HG03571 (cell line): Measurements from ENCODE around the gene VCAM1.
A peak's percentile ranks its signal among the peaks of the same experiment; 100 is the strongest.
"Not testable (repeated sequence)": the region's sequence is repeated elsewhere in the genome, so short reads cannot be mapped to it uniquely, and the experiment has no call there.

ENCODE experiments used
- ATAC-seq: cut with Tn5 transposase; IDR thresholded peaks from one replicate; pipeline ENCODE4 v1.9.1; 2021; ENCODE audit not compliant: unreplicated experiment

Gene VCAM1, protein sequence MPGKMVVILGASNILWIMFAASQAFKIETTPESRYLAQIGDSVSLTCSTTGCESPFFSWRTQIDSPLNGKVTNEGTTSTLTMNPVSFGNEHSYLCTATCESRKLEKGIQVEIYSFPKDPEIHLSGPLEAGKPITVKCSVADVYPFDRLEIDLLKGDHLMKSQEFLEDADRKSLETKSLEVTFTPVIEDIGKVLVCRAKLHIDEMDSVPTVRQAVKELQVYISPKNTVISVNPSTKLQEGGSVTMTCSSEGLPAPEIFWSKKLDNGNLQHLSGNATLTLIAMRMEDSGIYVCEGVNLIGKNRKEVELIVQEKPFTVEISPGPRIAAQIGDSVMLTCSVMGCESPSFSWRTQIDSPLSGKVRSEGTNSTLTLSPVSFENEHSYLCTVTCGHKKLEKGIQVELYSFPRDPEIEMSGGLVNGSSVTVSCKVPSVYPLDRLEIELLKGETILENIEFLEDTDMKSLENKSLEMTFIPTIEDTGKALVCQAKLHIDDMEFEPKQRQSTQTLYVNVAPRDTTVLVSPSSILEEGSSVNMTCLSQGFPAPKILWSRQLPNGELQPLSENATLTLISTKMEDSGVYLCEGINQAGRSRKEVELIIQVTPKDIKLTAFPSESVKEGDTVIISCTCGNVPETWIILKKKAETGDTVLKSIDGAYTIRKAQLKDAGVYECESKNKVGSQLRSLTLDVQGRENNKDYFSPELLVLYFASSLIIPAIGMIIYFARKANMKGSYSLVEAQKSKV

DNA sequence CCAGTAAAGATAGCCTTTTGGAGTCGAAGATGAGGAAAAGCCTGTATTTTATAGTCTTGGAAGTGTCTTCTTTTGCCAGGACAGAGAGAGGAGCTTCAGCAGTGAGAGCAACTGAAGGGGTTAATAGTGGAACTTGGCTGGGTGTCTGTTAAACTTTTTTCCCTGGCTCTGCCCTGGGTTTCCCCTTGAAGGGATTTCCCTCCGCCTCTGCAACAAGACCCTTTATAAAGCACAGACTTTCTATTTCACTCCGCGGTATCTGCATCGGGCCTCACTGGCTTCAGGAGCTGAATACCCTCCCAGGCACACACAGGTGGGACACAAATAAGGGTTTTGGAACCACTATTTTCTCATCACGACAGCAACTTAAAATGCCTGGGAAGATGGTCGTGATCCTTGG lies at the start of gene VCAM1:
TSS of gene VCAM1 (plus strand) at position 253 of the 400 bp plus-strand sequence. CDS start at position 372, 119 bp downstream.
- ATAC-seq = peak; percentile 52

DNA sequence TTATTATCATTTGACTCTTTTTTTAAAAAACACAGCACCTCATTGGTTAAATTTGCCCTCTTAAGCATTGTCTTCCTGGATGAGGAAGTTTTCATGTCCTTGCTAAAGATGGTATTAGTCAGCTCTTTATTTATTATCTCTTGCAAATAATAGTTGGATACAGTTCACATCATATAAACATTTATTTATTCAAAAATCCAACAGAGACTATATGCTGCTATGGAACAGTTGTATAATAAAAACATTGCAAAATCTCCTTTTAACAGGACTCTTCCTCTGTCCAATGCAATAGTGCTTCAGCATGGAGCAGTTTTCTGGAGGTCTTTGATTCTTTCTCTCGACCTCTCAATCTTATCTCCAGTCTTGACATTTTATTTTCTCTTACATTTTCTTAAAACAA lies 49.5 kb upstream of the VCAM1 start:
- no peak for ATAC-seq

DNA sequence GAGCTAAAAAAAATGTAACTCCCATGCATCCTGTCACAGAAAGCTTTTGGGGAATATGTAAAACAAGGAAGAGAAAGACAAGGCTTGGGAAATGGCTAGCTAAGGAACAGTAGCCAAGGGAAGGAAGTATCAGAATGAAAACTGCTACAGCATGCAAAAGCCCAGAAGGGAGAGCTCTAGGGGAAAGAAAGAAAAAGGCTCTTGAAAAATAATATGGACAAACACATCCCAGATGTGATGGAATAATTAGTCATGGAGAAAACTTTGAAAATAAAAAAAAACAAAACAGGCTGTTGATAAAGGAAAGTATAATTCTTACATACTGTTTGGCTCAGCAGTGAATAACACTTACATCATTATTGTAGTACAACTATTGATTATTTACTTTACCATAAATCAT lies 47.9 kb upstream of the VCAM1 start:
- ATAC-seq = no peak

DNA sequence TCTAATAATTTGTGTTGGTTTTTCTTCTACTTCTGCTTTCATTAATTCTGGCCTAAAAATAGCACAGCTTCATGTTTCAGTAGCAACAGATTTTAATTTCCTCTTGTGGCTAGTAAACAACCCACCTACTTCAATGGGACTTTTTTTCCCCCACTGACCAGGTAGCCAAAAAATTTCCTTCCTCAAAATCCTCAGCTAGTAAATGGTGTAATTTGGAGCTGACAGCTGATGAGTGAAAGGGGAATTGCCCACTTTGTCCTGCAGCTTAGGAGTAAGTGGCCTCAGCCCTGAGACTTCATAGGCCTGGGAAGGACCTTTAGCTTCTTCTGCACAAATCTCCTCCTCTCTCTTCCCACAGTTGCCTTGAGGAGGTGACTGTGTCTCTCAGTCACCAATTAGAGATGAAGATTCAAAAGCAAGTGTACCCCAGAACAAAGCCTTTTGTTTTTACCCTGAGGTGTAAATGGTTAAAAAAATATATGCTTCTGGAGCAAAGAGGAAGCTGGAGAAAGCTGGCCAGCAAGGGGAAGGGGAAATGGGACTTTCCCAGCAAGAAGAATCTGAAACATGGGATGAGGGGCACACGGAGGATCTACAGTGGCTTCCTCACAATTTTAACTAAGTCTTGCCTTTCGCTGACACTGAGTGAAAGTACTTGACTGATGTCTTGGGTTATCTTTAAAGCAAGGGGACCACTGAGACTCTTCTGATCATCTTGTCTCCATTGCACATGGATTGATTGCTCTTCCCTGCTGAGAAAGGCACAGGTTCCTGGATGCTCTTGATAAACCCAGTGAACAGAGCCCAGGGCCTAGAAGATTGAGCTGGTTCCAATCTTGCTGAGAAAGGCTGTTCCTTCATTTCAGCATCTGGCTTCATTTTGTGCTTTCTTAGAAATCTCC lies 35.8 kb upstream of the VCAM1 start:
- no peak for ATAC-seq

DNA sequence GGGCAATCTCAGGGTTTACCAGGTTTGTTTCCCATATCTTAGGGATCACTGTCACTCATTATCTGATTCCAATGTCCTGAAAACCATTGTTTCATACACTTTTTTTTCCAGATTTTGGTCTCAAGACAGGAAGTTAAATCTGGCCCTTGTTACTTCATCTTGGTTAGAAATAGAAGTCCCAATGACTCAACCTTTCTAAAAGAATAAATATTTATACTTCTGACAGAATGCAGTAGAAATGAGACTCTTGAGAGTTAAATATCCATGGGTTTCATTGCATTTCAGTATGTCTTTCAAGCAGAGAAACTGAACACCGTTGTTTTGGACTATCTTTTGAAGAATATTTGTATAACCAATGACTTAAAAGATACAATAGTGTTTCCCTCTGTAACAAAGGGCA lies 19.8 kb upstream of the VCAM1 start:
- ATAC-seq = no peak

DNA sequence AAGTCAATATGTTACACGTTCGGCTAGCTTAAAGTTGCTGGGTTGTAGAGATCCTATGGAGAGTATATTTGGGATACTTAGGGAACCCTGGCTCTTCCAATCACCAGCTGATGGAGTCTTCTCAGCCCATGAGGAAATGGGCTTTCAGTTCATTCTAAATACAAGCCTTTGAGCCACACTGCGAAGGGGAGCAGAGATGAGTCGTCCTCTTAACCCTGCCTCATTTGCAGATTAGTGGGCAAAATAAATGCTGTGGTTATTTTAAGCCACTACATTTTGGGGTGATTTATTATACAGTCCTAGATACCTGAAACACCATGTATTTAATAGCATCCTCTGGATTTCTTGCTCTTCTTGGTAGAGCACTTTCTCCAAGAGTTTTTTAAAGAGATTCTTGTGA lies 19.0 kb upstream of the VCAM1 start:
- ATAC-seq = no peak

DNA sequence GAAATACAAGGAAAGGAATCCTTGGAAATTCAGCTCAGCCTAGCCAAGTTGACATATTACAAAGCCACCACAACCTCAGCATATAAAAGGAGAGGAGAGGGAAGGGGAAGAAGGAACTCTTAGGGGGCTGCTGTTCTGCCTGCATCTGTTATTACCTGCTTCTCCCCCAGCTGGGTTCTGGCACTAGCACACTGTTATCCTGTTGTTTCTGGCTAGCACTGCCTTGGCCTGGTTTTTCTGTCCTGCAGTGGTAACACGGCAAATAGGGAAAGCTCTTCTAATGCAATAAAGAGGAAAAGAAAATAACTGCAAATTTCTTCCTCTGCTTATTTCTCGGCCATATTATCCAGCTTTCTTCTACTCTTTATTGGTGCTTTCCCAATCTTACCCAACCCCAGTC lies 16.5 kb upstream of the VCAM1 start:
- no peak for ATAC-seq

DNA sequence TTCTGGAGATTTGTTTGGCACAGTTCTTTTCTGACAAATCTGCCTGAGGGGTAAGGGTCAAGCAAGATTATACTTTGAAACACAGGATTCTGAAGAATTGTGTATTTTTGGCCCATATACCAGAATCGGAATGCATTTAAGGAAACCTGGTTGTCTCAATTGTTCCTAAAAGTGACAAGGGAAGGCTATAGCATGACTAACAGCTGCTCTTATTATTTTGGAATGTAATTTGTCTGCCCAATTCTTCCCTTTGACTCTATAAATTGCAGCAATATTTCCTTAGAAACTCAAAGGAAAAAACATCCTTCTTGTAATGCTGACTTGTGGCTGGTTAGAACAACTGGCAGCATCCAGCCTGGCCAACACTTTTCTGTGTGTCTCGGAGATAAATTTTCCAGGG lies 15.8 kb upstream of the VCAM1 start:
- no peak for ATAC-seq

DNA sequence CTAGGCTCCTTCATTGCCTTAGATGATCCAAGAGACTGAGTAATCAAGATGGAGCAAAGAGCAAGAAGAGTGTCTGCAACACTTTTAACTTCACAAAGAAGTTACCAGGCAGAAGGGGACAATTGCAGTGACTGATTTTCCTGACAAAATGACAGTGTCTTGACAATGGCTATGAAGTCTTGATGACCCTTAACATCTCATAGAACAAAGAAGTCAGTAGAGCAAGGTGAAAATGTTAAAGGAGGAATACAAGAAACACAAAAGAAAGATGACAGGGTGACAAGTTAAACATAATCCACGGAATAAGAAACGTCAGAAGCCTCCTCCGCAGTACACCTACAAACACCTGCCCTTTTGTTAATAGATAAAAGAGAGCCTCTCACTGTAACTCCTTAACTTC lies 15.1 kb upstream of the VCAM1 start:
- no peak for ATAC-seq

DNA sequence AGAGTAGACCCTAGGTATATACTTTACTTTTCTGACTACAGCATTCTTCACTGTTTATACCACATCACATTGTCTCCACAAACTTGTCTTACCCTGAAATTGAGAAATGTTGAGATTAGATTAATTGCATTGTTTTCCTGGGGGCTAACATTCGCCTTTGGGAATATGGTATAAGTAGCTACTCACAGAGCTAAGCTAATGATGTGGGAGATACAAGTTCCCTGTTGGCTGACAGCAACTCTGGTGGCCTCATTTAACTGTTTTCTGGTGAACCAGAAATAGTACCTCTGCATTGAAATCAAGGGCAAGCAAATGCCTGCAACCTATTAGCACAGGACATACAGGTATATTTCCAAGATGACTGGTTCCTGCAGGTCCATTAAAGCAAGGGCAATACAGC lies 13.2 kb upstream of the VCAM1 start:
- no peak for ATAC-seq

DNA sequence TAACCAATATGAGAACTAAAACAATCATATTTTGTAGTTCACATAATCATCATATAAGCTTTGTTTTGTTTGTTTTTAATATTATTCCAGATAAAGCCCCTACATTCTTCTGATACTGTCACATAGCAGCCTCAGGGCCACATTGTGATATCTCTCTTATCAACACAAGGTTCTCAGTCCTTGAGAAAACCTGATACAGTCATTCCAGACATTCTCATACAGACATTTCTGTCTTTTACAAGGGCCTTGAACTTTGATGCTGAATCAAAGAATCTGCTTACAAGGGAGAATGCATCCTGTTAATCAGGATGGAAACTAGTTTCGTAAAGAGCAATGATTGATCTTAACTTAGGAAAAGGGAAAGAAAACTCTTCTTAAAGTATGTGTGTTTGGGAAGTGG lies 12.7 kb upstream of the VCAM1 start:
- no peak for ATAC-seq

DNA sequence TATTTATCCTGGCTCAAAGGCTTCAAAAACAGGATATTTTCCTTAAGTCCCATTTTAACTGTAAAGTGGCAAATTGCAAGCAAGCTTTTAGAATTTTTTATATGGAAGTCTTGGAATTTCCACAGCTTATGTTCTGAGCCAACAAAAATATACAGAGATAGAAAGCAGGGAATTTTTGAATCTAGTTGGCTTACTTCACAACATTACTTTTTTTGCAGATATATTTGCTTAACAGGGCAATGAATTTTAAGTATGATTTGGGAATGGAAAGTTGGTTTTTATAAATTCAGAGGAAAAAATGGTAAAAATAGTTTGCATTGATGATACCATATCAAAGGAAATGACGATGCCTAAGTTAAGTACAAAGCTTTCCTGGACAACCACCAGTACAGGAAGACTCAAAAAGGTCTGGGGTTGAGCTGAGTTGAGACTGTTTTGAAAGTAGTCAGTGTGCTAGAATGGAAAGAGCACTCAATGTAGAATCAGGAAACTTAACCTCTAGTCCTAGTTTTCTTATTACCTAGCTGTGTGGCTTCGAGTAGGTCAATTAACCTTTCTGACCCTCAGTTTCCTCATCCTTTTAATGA lies 11.0 kb upstream of the VCAM1 start:
- no peak for ATAC-seq

DNA sequence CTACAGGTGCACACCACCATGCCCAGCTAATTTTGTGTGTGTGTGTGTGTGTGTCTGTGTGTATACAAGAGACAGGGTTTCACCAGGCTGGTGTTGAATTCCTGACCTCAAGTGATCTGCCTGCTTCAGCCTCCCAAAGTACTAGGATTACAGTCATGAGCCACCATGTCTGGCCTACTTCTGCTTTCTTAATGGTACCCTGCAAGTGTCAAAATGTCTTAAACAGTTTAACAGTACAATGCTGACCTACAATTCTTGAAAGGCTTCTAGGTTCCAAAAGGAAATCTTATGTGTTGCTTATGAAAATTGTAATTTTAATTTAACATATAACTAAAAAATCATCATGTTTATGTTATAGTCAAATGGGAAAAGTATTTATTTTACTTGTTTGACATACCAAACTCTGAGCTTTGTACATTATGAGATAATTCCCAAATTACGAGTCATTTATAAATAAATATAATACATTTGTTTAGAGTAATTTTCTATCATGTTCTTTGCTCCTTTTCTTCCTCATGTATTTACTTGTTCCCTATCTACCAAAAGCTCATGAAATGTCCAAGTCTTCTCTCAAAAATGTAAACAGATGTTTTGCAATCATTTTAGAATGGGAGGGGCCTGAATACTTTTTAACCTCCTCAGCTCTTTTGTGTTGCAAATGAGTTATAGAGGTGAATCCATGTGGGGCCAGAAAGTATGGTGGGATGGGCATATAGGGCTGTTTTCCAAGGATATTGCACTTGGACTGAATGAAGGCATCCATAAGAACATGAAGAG lies 8.4 kb upstream of the VCAM1 start:
- ATAC-seq = no peak

DNA sequence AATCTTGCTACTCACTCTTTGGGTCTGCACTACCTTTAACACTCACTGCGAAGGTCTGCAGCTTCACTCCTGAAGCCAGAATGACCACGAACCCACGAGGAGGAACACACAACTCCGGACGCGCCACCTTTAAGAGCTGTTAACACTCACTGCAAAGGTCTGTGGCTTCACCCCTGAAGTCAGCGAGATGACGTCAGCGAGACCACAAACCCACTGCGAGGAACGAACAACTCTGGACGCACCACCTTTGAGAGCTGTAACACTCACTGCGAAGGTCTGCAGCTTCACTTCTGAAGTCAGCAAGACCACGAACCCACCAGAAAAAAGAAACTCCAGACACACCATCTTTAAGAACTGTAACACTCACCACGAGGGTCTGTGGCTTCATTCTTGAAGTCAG lies 6.5 kb upstream of the VCAM1 start:
- not testable (repeated sequence) for ATAC-seq

DNA sequence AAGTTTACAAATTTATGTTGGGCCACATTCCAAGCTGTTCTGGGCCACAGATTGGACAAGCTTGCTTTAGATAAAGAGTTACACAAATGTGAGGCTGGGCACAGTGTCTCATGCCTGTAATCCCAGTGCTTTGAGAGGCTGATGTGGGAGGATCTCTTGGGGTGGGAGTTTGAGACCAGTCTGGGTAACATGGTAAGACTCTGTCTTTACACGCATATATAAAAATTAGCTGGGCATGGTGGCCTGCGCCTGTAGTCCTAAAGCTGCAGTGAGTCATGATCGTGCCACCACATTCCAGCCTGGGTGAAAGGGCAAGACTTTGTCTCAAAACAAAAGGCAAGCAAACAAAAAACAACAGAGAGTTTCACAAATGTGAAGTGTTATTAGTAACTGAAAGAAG lies 5.9 kb upstream of the VCAM1 start:
- ATAC-seq = no peak

DNA sequence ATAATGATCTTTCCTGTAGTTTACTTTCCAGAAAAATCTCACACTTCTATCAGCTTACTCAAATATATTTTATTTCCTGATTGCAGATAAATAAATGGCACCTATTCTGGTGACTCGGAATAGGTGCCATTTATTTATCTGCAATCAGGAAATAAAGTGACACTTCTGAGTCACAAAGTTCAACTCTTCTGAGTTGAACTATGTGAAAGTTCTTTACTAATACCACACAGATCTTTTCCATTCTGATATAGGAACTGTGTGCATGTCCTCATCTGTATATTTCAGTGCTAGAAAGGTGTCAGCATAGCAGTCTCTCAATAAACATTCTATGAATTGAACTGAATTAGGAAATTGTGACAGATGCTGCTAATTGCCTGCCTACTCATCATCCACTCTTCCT lies 4.9 kb upstream of the VCAM1 start:
- ATAC-seq = no peak

DNA sequence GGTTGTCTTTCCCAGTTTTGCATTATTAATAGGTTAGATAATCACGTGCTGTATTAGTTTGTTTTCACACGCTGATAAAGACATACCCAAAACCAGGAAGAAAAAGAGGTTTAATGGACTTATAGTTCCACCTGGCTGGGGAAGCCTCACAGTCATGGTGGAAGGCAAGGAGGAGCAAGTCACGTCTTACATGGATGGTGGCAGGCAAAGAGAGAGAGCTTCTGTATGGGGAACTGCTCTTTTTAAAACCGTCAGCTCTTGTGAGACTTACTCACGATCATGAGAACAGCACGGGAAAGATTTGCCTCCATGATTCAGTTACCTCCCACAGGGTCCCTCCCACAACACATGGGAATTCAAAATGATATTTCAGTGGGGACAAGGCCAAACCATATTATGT lies 2.3 kb upstream of the VCAM1 start:
- ATAC-seq = no peak

DNA sequence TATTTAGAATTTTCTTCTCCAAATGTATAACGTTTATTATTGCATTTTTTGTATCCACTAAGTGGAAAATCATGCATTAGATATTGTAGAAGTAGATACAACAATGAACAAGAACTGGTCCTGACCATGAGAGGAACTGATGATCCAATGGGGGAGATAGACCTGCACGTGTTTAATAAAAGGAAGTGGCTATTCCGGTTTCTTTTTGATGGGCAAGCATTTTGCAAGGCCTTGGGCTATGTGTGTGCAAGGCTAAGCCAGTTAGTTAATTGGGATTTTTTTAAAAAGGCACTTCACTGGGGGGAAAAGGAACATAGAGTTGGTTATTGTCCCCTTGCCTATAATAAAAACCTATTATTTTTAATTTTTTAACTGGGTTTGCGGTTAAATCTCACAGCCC lies 961 bp upstream of the VCAM1 start:
- no peak for ATAC-seq

DNA sequence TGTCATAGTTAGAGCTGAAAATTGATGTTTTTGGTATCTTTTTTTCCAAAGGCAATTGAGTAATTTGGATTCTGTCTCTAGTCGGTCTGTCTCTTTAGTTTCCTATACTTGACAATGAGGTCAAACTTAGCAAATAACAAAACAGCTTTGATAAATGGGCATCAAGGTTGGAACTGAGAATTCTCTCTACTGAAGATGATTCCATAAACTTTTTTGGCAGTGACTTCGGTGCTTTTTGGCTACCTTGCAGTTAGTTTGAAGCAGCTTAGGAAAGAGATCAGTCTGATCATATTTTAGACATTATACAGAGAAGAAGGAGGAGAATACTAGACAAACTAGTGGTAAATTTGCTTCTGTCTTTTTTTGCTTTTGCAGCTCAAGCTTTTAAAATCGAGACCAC lies 559 bp downstream of the VCAM1 start:
- ATAC-seq = no peak

DNA sequence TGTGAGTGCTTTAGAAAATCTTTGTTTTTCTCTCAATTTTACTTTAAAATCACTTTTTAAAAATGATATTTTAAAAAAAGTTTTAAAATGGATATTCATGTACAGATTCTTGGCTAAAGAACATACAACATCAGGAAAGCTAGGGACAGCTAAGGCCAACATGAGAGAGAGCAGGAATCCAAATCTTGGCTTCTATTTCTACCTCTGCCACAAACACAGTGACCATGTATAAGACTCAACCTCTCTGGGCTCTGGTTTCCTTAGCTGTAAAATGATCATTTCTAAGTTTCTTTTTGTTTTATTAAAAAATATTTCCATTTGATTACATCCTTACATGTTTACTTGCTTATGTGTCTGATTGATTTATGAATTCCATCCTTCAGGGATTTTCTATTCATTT lies 1.2 kb downstream of the VCAM1 start:
- ATAC-seq = no peak
